Peyer's patch (tissue), 4 donors: ENCODE measurements around the gene L1CAM. TPM values are rescaled to one million over a fixed set of nuclear protein-coding genes. Genes with fewer than 3 reads are reported as not detected.

Experiments
- DNase-seq, 3 donors: peaks; one replicate each; pipeline ENCODE4 v3.0.0-alpha.2; 2017 to 2019
- H3K27ac ChIP-seq, 4 donors: fragments of 200-600 bp; sonication (generic); one replicate each; pipeline ENCODE4 v1.5.1; 2016 to 2019
- H3K27me3 ChIP-seq, 2 donors: fragments of 200-600 bp; sonication (generic); one replicate each; pipeline ENCODE4 v1.5.1; 2019
- H3K36me3 ChIP-seq, 3 donors: fragments of 200-600 bp; sonication (generic); one replicate each; pipeline ENCODE4 v1.5.1; 2016 to 2019
- H3K4me1 ChIP-seq, 4 donors: fragments of 200-600 bp; sonication (generic); one replicate each; pipeline ENCODE4 v1.5.1; 2016 to 2019
- H3K4me3 ChIP-seq, 4 donors: fragments of 200-600 bp; sonication (generic); 1 replicate in 3 of 4; 2 replicates in 1 of 4; pipeline ENCODE4 v1.5.1; 2016 to 2019; ENCODE audit warnings: mild to moderate bottlenecking in 1 of 4
- H3K9me3 ChIP-seq, 4 donors: fragments of 200-600 bp; sonication (generic); one replicate each; pipeline ENCODE4 v1.5.1; 2016 to 2019; ENCODE audit warnings: mild to moderate bottlenecking in 1 of 4
- POLR2A ChIP-seq, 2 donors: fragments of 450-650 bp; IDR thresholded peaks; one replicate each; pipeline ENCODE4 v1.5.1; 2017; ENCODE audit warnings: antibody characterized with exemption in 2 of 2, mild to moderate bottlenecking in 2 of 2, moderate library complexity in 2 of 2
- total RNA-seq, 4 donors: library from RNA; depleted of rRNA; stranded (reverse); fragments of >200 nt; gene quantifications; one replicate each; pipeline ENCODE4 v1.1.0, GENCODE V29; 2016
- TF ChIP-seq, protein P1 (sequence below), 6 experiments: fragments of 450-650 bp in 4 of 6; fragments of 200-600 bp in 2 of 6; sonication (generic) in 1 of 6; IDR thresholded peaks; one replicate each; pipeline ENCODE4 v1.5.1; 2017 to 2019; ENCODE audit warnings: antibody characterized with exemption in 6 of 6, mild to moderate bottlenecking in 3 of 6, moderate library complexity in 1 of 6

The L1CAM gene
- total RNA-seq, 4 donors from 2014 or later = 1.8 to 7.4 (median 4.6) TPM

DNA sequence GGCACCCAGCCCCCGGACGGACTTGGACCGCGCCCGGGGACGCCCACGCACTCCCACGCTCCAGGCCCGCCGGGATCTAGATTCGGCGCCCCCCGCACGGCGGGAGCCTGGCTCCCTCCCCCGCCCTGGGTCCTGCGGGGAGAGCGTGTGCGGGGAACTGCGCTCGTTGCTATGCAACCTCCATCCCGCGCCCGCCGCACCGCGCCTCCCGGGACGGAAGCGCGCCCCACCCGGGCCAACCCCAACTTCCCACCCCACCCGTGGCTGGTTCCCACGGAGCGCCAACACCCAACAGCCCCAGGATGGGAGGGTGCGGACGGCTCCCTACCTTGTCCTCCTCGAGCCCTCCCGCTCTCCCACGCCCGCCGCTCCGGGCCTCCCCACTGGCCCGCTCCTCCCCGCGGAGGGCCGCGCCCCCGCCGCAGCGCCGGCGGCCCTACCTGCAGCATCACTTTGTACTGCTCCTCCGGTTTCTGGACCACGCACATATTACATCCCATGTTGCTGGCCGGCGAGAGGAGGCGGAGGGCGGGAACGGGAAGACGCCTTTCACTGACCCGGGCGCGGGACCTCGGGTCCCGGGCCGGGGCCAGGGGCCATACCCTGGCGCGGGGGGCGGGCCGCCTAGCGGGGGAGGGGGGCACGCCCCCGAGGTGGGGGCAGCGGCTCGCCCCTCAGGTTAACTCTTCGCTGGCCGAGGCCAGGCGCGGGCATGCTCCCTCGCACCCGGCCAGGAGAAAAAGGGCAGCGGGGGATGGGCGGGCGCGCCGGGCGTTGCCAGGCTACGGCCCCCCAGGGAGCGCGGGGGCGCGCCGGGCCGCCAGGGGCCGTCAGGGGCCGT is 56.0 kb downstream of the L1CAM start, which contains the start of gene PDZD4:
Gene PDZD4, minus strand, starts transcription at position 746 of the 841 bp plus-strand sequence. Its CDS starts 246 bp downstream, at position 500.
- Histone ChIP-seq H3K9me3 (peaks cover 0 to 4% (median 0%) of the 10 kb centered on the region in 4 donors), H3K4me3 (peak within 1 kb of the TSS; percentile 24 to 51 (median 46))
- DNase-seq = no peak

DNA sequence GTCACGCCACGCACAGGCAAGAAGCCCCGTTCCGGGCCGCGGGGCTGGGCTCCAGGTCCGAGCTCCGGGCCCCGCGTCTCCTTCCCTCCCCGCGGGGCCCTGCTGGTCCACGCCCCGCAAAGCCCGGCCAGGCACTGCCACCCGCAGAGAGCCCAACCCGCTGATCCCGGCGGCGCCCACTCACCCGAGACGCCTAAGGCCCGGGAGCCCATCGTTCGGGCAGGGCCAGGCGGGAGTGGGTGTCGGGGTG is 56.5 kb downstream of the L1CAM start:
- Histone ChIP-seq H3K9me3 (peaks cover 0 to 4% (median 0%) of the 10 kb centered on the region in 4 donors), H3K27me3 (no peaks in the 10 kb centered on the region), H3K4me1 (peaks cover 0 to 8% (median 2%) of the 10 kb centered on the region in 4 donors), H3K27ac (no peak overlapping the region), H3K36me3 (no peaks in the 10 kb centered on the region), H3K4me3 (peak overlapping the region; percentile 24 to 51 (median 46))
- TF ChIP-seq, protein P1, sequence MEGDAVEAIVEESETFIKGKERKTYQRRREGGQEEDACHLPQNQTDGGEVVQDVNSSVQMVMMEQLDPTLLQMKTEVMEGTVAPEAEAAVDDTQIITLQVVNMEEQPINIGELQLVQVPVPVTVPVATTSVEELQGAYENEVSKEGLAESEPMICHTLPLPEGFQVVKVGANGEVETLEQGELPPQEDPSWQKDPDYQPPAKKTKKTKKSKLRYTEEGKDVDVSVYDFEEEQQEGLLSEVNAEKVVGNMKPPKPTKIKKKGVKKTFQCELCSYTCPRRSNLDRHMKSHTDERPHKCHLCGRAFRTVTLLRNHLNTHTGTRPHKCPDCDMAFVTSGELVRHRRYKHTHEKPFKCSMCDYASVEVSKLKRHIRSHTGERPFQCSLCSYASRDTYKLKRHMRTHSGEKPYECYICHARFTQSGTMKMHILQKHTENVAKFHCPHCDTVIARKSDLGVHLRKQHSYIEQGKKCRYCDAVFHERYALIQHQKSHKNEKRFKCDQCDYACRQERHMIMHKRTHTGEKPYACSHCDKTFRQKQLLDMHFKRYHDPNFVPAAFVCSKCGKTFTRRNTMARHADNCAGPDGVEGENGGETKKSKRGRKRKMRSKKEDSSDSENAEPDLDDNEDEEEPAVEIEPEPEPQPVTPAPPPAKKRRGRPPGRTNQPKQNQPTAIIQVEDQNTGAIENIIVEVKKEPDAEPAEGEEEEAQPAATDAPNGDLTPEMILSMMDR (IDR thresholded peaks at IDR 0.05) = no peak
- DNase-seq = no peak

More for the DNA sequence above, 56.0 kb downstream of the L1CAM start, which contains the start of gene PDZD4:
- Histone ChIP-seq H3K27me3 (no peaks in the 10 kb centered on the region), H3K36me3 (no peaks in the 10 kb centered on the region), H3K4me1 (peaks cover 0 to 8% (median 2%) of the 10 kb centered on the region in 4 donors), H3K27ac (no peak within 1 kb of the TSS)
- no peak for TF ChIP-seq POLR2A (IDR thresholded peaks at IDR 0.05)
- TF ChIP-seq, protein P1 (IDR thresholded peaks at IDR 0.05) = no peak

DNA sequence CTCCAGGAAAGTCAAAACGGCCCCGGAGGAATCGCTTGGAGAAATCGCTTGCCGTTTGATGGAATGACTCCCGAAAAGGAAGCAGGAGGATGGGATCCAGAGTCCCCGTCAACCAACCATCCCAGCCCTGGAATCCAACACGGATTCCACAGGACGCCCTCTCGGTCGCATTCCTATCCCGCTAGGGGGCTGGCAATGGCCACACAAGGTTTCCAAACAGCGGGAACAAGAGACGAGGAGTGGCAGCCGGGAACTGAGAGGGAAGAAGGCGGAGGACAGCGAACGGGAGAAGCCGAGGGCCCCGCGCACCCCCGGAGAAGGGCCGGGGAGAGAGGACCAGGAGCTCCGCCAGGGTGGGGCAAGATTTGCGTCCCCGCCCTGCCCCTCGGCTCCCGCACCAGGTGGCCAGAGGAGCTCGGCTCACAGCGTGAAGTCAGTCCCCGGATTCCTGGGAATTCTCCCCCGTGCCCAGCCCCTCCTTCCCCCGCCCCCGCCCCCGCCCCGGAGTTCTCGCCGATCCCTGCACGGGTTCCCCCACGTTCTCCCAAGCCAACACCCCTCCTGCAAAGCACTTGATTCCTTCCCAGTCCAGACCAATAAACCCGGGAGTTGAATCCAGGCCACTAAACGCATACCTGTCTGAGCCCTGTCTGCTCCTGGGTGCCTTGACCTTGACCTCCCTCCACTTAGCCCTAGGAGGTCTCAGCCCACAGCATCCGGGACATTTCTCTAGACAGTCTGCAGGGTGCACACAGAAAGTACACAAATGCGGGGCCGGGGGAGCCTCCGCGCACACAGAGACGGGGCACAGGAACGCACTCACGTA is 57.0 kb downstream of the L1CAM start:
- DNase-seq = no peak
- H3K9me3 ChIP-seq = peaks cover 0 to 4% (median 0%) of the 10 kb centered on the region in 4 donors
- no peak overlapping the region for H3K27ac ChIP-seq
- no peaks in the 10 kb centered on the region for H3K27me3 ChIP-seq
- no peak for TF ChIP-seq POLR2A (IDR thresholded peaks at IDR 0.05)
- H3K4me3 ChIP-seq = peak overlapping the region; percentile 24 to 51 (median 46)
- H3K4me1 ChIP-seq = peaks cover 0 to 8% (median 2%) of the 10 kb centered on the region in 4 donors
- no peaks in the 10 kb centered on the region for H3K36me3 ChIP-seq

DNA sequence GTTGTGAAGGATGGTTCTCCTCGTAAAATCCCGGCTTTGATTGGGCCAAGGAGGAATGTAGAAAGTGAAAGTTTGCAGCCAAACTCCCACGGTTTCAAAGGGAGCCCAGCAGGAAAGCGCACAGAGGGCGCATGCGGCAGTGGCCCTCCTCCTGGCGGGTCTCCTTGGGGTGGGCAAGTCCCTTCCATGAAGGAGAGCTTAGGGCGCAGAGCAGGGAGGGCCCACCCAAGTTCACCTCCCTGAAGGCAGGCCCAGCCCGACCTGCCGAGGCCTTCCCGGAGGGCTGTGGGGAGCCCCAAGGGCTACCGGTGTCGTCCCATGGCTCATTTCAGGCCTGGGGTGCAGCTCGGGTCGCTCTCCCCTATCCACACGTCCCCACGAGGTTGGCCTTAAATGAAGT is 57.7 kb downstream of the L1CAM start:
- TF ChIP-seq, protein P1 (IDR thresholded peaks at IDR 0.05) = no peak
- no peak for TF ChIP-seq POLR2A (IDR thresholded peaks at IDR 0.05)
- DNase-seq = no peak
- peaks cover 0 to 8% (median 2%) of the 10 kb centered on the region in 4 donors for H3K4me1 ChIP-seq
- peak overlapping the region in 2 of 4 donors; percentile 24 to 51 for H3K4me3 ChIP-seq
- no peak overlapping the region for H3K27ac ChIP-seq
- H3K36me3 ChIP-seq = no peaks in the 10 kb centered on the region
- no peaks in the 10 kb centered on the region for H3K27me3 ChIP-seq
- peaks cover 0 to 4% (median 0%) of the 10 kb centered on the region in 4 donors for H3K9me3 ChIP-seq

DNA sequence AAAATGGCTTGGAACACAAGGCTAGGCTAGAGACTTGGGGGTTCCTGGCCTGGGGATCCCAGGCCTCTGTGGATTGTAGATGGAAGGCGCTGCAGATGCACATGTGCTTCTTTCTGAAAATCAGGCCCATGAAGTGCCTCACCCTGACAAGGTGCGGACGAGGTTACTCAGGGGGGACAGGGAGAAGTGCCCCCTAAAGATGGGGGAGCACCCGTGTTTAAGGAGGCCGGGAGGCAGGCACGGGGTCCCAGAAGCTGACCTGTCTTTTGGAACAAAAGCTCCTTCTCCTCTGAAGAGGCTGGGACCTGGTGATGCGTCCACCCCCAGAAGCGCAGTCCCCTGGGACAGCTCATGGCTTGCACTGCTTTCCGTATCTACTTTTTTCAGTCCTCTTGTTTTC is 58.1 kb downstream of the L1CAM start:
- Histone ChIP-seq H3K4me1 (peaks cover 0 to 8% (median 2%) of the 10 kb centered on the region in 4 donors), H3K27ac (no peak overlapping the region), H3K27me3 (no peaks in the 10 kb centered on the region), H3K9me3 (peaks cover 0 to 4% (median 0%) of the 10 kb centered on the region in 4 donors), H3K36me3 (no peaks in the 10 kb centered on the region), H3K4me3 (no peak overlapping the region)
- no peak for TF ChIP-seq POLR2A (IDR thresholded peaks at IDR 0.05)
- TF ChIP-seq, protein P1 (IDR thresholded peaks at IDR 0.05) = no peak
- DNase-seq = no peak
